ENCODE measurements around the gene PLA2G15. TPM values are rescaled to one million over a fixed set of nuclear protein-coding genes. Genes with fewer than 3 reads are reported as not detected.

The PLA2G15 gene
- total RNA-seq, 1 experiment from 2014 or later: 10.2 TPM

- TF ChIP-seq AFF4 (CRISPR knock-in tag; IDR thresholded peaks at IDR 0.05; ENCODE audit: borderline replicate concordance) (no peak), GTF2I (CRISPR knock-in tag; conservative IDR thresholded peaks at IDR 0.05) (no peak), E2F5 (CRISPR knock-in tag; IDR thresholded peaks at IDR 0.05) (no peak; the same call in 1 of the 2 replicates), ATF6 (CRISPR knock-in tag; IDR thresholded peaks at IDR 0.05) (no peak), ZNF219 (CRISPR knock-in tag; IDR thresholded peaks at IDR 0.05; ENCODE audit: borderline replicate concordance) (no peak), TP53 (CRISPR knock-in tag; IDR thresholded peaks at IDR 0.05) (no peak), NFE2L1 (CRISPR knock-in tag; IDR thresholded peaks at IDR 0.05) (0 out of 2 replicates have a peak, but pooled peaks have one; percentile 32), CREM (CRISPR knock-in tag; IDR thresholded peaks at IDR 0.05) (0 out of 2 replicates have a peak, but pooled peaks have one; percentile 35), TEAD4 (CRISPR knock-in tag; IDR thresholded peaks at IDR 0.05) (no peak), ZNF263 (CRISPR knock-in tag; IDR thresholded peaks at IDR 0.05; ENCODE audit: low read depth) (no peak), NR1H2 (CRISPR knock-in tag; IDR thresholded peaks at IDR 0.05) (no peak), SMAD4 (CRISPR knock-in tag; IDR thresholded peaks at IDR 0.05) (no peak)
- TF ChIP-seq, protein P1, sequence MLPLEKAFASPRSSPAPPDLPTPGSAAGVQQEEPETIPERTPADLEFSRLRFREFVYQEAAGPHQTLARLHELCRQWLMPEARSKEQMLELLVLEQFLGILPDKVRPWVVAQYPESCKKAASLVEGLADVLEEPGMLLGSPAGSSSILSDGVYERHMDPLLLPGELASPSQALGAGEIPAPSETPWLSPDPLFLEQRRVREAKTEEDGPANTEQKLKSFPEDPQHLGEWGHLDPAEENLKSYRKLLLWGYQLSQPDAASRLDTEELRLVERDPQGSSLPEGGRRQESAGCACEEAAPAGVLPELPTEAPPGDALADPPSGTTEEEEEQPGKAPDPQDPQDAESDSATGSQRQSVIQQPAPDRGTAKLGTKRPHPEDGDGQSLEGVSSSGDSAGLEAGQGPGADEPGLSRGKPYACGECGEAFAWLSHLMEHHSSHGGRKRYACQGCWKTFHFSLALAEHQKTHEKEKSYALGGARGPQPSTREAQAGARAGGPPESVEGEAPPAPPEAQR (CRISPR knock-in tag; IDR thresholded peaks at IDR 0.05): no peak
- TF ChIP-seq, protein P2, sequence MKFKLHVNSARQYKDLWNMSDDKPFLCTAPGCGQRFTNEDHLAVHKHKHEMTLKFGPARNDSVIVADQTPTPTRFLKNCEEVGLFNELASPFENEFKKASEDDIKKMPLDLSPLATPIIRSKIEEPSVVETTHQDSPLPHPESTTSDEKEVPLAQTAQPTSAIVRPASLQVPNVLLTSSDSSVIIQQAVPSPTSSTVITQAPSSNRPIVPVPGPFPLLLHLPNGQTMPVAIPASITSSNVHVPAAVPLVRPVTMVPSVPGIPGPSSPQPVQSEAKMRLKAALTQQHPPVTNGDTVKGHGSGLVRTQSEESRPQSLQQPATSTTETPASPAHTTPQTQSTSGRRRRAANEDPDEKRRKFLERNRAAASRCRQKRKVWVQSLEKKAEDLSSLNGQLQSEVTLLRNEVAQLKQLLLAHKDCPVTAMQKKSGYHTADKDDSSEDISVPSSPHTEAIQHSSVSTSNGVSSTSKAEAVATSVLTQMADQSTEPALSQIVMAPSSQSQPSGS (CRISPR knock-in tag; IDR thresholded peaks at IDR 0.05; ENCODE audit: borderline replicate concordance, low read depth): no peak
Observed at GRCh38 chr16:68264128-68265077, 19.2 kb downstream of the PLA2G15 start, which contains the start of gene SLC7A6 (continued).

All from WTC11 (cell line).